GM20431 (cell line): Measurements from ENCODE around the gene CSHL1.

Source experiments
- in situ Hi-C: fragments of 300-500 bp; cut with MseI, MboI; formaldehyde crosslinking; loops from one replicate; pipeline ENCODE4 v1.15.0; 2020; ENCODE audit warnings: low sequenced_read_pairs; ENCODE audit not compliant: unreplicated experiment

The CSHL1 gene

GRCh38 chr17:63911041-63911635, at the start of gene CSHL1:
Gene CSHL1, minus strand, starts transcription at chr17:63911258. Its CDS starts 62 bp downstream, at chr17:63911196.
- in situ Hi-C loops = loop anchor here (25.0 kb wide), 1 partner anchor 351 kb away; the partner anchor contains the start of gene TEX2

- in situ Hi-C loops = no loop called here
Measured at GRCh38 chr17:63960430-63960829, 49.4 kb upstream of the CSHL1 start.

- in situ Hi-C loops = no loop called here
Measured at GRCh38 chr17:63960006-63960405, 48.9 kb upstream of the CSHL1 start.

- in situ Hi-C loops = no loop called here
Measured at GRCh38 chr17:63956296-63956920, 45.4 kb upstream of the CSHL1 start.

- in situ Hi-C loops = no loop called here
Measured at GRCh38 chr17:63955791-63956190, 44.7 kb upstream of the CSHL1 start.

- in situ Hi-C loops = no loop called here
Measured at GRCh38 chr17:63955232-63955631, 44.2 kb upstream of the CSHL1 start.

GRCh38 chr17:63954402-63955063, 43.5 kb upstream of the CSHL1 start:
- in situ Hi-C loops = no loop called here

GRCh38 chr17:63950940-63951907, 40.2 kb upstream of the CSHL1 start:
- in situ Hi-C loops = no loop called here

GRCh38 chr17:63949576-63950250, 38.7 kb upstream of the CSHL1 start:
- in situ Hi-C loops = no loop called here

- in situ Hi-C loops = no loop called here
Measured at GRCh38 chr17:63948521-63948920, 37.5 kb upstream of the CSHL1 start.

- in situ Hi-C loops = no loop called here
Measured at GRCh38 chr17:63947711-63948330, 36.8 kb upstream of the CSHL1 start.

- in situ Hi-C loops = no loop called here
Measured at GRCh38 chr17:63946440-63947363, 35.6 kb upstream of the CSHL1 start.

- in situ Hi-C loops = no loop called here
Measured at GRCh38 chr17:63945784-63946439, 34.9 kb upstream of the CSHL1 start.

GRCh38 chr17:63944736-63945499, 33.9 kb upstream of the CSHL1 start:
- in situ Hi-C loops = no loop called here

GRCh38 chr17:63943745-63944144, 32.7 kb upstream of the CSHL1 start:
- in situ Hi-C loops = no loop called here

- in situ Hi-C loops = no loop called here
Measured at GRCh38 chr17:63942309-63942985, 31.4 kb upstream of the CSHL1 start.

- in situ Hi-C loops = no loop called here
Measured at GRCh38 chr17:63941751-63942150, 30.7 kb upstream of the CSHL1 start.
